ENCODE data around the gene IREB2.

The IREB2 gene

DNA sequence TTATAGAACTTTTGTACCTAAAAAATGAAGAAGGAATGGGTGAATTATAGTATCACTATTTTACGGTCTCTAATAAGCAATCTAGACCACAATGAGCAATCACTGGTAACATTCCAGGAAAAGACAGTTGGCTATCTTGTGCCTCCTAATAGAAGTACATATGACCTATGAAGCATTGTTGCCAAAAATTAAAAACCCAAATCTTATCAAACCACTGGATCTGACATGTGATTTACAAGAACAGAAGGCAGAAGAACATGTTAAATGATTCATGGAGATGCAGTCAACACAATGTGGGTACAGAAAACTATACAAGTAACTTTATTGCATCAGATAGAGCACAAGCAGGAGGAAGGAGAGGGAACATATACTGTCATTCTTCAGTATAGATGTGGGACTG is 54.9 kb downstream of the IREB2 start:
- Histone ChIP-seq H4K20me1 (ENCODE audit: low read depth, low read length) (no peaks in the 10 kb centered on the region), H3K4me3 (ENCODE audit: insufficient read depth, low read length, poor library complexity, severe bottlenecking) (no peak overlapping the region), H3K27ac (ENCODE audit: low read depth, low read length) (no peak overlapping the region), H3K36me3 (ENCODE audit: low read length) (peaks cover 58% of the 10 kb centered on the region), H2AFZ (ENCODE audit: low read depth, low read length, severe bottlenecking) (no peak overlapping the region), H3K9ac (ENCODE audit: low read length) (no peak overlapping the region), H3F3A (ENCODE audit: insufficient read depth) (0 out of 2 replicates have a peak, but pooled peaks cover 9% of the 10 kb centered on the region), H3K9me3 (ENCODE audit: insufficient read depth, low read length) (no peaks in the 10 kb centered on the region), H3K27me3 (ENCODE audit: low read length) (no peaks in the 10 kb centered on the region), H3K9me2 (replicated peaks; ENCODE audit: insufficient read depth, low read length) (no peaks in the 10 kb centered on the region), H3K79me2 (ENCODE audit: insufficient read depth, low read length) (no peaks in the 10 kb centered on the region), H3K4me2 (ENCODE audit: low read depth, low read length, poor library complexity, severe bottlenecking) (no peak overlapping the region)
- no peak for TF ChIP-seq EZH2phosphoT487 (conservative IDR thresholded peaks at IDR 0.05; ENCODE audit: low read length)
- TF ChIP-seq, protein P1, sequence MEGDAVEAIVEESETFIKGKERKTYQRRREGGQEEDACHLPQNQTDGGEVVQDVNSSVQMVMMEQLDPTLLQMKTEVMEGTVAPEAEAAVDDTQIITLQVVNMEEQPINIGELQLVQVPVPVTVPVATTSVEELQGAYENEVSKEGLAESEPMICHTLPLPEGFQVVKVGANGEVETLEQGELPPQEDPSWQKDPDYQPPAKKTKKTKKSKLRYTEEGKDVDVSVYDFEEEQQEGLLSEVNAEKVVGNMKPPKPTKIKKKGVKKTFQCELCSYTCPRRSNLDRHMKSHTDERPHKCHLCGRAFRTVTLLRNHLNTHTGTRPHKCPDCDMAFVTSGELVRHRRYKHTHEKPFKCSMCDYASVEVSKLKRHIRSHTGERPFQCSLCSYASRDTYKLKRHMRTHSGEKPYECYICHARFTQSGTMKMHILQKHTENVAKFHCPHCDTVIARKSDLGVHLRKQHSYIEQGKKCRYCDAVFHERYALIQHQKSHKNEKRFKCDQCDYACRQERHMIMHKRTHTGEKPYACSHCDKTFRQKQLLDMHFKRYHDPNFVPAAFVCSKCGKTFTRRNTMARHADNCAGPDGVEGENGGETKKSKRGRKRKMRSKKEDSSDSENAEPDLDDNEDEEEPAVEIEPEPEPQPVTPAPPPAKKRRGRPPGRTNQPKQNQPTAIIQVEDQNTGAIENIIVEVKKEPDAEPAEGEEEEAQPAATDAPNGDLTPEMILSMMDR (IDR thresholded peaks at IDR 0.05; ENCODE audit: insufficient read depth, low read length, poor library complexity, severe bottlenecking): no peak

DNA sequence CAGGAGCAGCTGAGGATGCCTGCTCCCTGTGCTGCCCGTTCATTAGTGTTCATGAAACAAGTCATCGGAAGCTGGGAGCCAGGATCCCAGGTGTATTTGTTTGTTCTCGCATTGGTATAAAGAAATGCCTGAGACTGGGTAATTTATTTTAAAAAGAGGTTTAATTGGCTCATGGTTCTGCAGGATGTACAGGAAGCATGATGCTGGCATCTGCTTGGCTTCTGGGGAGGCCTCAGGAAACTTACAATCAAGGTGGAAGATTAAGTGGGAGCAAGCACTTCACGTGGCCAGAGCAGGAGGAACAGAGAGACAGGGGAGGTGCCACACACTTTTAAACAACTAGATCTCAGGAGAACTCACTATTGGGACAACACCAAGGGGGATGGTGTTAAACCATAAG is 63.8 kb downstream of the IREB2 start:
- H3F3A ChIP-seq (ENCODE audit: insufficient read depth): peaks cover 9% of the 10 kb centered on the region; the same call in 1 of the 2 replicates
- H3K4me2 ChIP-seq (ENCODE audit: low read depth, low read length, poor library complexity, severe bottlenecking): no peak overlapping the region
- no peaks in the 10 kb centered on the region for H3K79me2 ChIP-seq (ENCODE audit: insufficient read depth, low read length)
- no peaks in the 10 kb centered on the region for H4K20me1 ChIP-seq (ENCODE audit: low read depth, low read length)
- peaks cover 29% of the 10 kb centered on the region; the same call in 1 of the 2 replicates for H3K36me3 ChIP-seq (ENCODE audit: low read length)
- TF ChIP-seq, protein P1 (IDR thresholded peaks at IDR 0.05; ENCODE audit: insufficient read depth, low read length, poor library complexity, severe bottlenecking): no peak
- TF ChIP-seq EZH2phosphoT487 (conservative IDR thresholded peaks at IDR 0.05; ENCODE audit: low read length): no peak
- H3K9ac ChIP-seq (ENCODE audit: low read length): no peak overlapping the region
- H2AFZ ChIP-seq (ENCODE audit: low read depth, low read length, severe bottlenecking): no peak overlapping the region
- H3K9me2 ChIP-seq (replicated peaks; ENCODE audit: insufficient read depth, low read length): no peaks in the 10 kb centered on the region
- H3K9me3 ChIP-seq (ENCODE audit: insufficient read depth, low read length): no peaks in the 10 kb centered on the region
- no peaks in the 10 kb centered on the region for H3K27me3 ChIP-seq (ENCODE audit: low read length)
- H3K4me3 ChIP-seq (ENCODE audit: insufficient read depth, low read length, poor library complexity, severe bottlenecking): no peak overlapping the region
- no peak overlapping the region for H3K27ac ChIP-seq (ENCODE audit: low read depth, low read length)

DNA sequence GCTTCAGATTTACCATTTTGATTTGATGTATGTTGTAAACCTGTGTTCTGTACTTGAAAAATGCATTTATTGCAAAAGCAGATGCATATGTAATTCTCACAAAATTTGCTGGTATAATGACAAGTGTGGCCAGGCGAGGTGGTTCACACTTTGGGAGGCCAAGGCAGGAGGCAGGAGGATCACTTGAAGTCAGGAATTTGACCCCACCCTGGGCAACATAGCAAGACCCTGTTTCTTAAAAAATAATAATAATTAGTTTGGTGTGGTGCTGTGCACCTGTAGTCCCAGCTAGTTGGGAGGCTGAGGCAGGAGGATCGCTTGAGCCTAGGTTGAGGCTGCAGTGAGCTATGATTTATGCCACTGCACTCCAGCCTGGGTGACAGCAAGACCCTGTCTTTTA is 64.6 kb downstream of the IREB2 start:
- H3K4me2 ChIP-seq (ENCODE audit: low read depth, low read length, poor library complexity, severe bottlenecking): no peak overlapping the region
- TF ChIP-seq, protein P1 (IDR thresholded peaks at IDR 0.05; ENCODE audit: insufficient read depth, low read length, poor library complexity, severe bottlenecking): no peak
- no peak for TF ChIP-seq EZH2phosphoT487 (conservative IDR thresholded peaks at IDR 0.05; ENCODE audit: low read length)

More for the DNA sequence above, 64.6 kb downstream of the IREB2 start:
- H3K27me3 ChIP-seq (ENCODE audit: low read length): no peaks in the 10 kb centered on the region
- no peak overlapping the region for H3K4me3 ChIP-seq (ENCODE audit: insufficient read depth, low read length, poor library complexity, severe bottlenecking)
- peaks cover 21% of the 10 kb centered on the region; the same call in 1 of the 2 replicates for H3K36me3 ChIP-seq (ENCODE audit: low read length)
- H2AFZ ChIP-seq (ENCODE audit: low read depth, low read length, severe bottlenecking): no peak overlapping the region
- H3K9me3 ChIP-seq (ENCODE audit: insufficient read depth, low read length): no peaks in the 10 kb centered on the region
- H3K9me2 ChIP-seq (replicated peaks; ENCODE audit: insufficient read depth, low read length): no peaks in the 10 kb centered on the region
- H4K20me1 ChIP-seq (ENCODE audit: low read depth, low read length): no peaks in the 10 kb centered on the region
- no peak overlapping the region for H3K27ac ChIP-seq (ENCODE audit: low read depth, low read length)
- no peaks in the 10 kb centered on the region for H3K79me2 ChIP-seq (ENCODE audit: insufficient read depth, low read length)
- peaks cover 9% of the 10 kb centered on the region; the same call in 1 of the 2 replicates for H3F3A ChIP-seq (ENCODE audit: insufficient read depth)
- H3K9ac ChIP-seq (ENCODE audit: low read length): no peak overlapping the region

All from SU-DHL-6 (cell line).